ENCODE results near the gene LRRIQ3. TPM values are rescaled to one million over a fixed set of nuclear protein-coding genes. Genes with fewer than 3 reads are reported as not detected.
A peak's percentile ranks its signal among the peaks of the same experiment; 100 is the strongest.

LRRIQ3 gene
- total RNA-seq, 1 donor, result 0.72 TPM

GRCh38 chr1:74222701-74223100 is 24.7 kb upstream of the LRRIQ3 start:
- Histone ChIP-seq H3K27ac (ENCODE audit: low read depth, low read length) (no peak overlapping the region), H3K79me2 (ENCODE audit: insufficient read depth, low read length) (no peaks in the 10 kb centered on the region), H2AFZ (ENCODE audit: low read length) (no peak overlapping the region), H4K20me1 (ENCODE audit: insufficient read depth, low read length) (no peaks in the 10 kb centered on the region), H3K4me2 (ENCODE audit: insufficient read depth, low read length) (no peak overlapping the region), H3K4me1 (ENCODE audit: insufficient read depth, low read length) (no peaks in the 10 kb centered on the region), H3K9me3 (ENCODE audit: low read depth, low read length) (no peaks in the 10 kb centered on the region), H3K4me3 (ENCODE audit: insufficient read depth, low read length) (no peak overlapping the region), H3K27me3 (ENCODE audit: insufficient read depth, low read length) (no peaks in the 10 kb centered on the region), H3K36me3 (ENCODE audit: insufficient read depth, low read length) (no peaks in the 10 kb centered on the region)
- DNase-seq (ENCODE audit: insufficient read length, low spot score, missing footprints), result no peak
- TF ChIP-seq, protein P1, sequence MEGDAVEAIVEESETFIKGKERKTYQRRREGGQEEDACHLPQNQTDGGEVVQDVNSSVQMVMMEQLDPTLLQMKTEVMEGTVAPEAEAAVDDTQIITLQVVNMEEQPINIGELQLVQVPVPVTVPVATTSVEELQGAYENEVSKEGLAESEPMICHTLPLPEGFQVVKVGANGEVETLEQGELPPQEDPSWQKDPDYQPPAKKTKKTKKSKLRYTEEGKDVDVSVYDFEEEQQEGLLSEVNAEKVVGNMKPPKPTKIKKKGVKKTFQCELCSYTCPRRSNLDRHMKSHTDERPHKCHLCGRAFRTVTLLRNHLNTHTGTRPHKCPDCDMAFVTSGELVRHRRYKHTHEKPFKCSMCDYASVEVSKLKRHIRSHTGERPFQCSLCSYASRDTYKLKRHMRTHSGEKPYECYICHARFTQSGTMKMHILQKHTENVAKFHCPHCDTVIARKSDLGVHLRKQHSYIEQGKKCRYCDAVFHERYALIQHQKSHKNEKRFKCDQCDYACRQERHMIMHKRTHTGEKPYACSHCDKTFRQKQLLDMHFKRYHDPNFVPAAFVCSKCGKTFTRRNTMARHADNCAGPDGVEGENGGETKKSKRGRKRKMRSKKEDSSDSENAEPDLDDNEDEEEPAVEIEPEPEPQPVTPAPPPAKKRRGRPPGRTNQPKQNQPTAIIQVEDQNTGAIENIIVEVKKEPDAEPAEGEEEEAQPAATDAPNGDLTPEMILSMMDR (IDR thresholded peaks at IDR 0.05; ENCODE audit: extremely low read depth, low read depth, low read length), result no peak

DNA sequence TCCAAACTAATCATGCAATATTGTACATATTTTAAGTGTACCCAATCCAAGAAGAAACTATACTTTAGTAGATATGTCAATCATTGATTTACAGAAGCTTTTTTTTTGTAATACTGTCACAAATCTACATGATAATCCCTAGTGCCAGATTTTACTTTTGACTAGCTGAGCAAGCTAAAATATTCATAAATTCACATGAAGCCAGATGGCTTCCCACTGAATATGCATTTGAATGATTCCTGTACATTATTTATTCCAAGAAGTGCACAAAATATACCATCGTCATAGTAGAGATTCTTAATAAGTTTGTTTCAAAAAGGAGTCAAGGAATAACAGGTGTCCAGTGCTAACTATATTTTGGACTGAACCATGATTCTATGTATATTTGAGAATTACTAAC is 17.3 kb upstream of the LRRIQ3 start:
- H3K4me2 ChIP-seq (ENCODE audit: insufficient read depth, low read length), result no peak overlapping the region
- no peaks in the 10 kb centered on the region for H3K9me3 ChIP-seq (ENCODE audit: low read depth, low read length)
- no peaks in the 10 kb centered on the region for H4K20me1 ChIP-seq (ENCODE audit: insufficient read depth, low read length)
- H3K79me2 ChIP-seq (ENCODE audit: insufficient read depth, low read length), result no peaks in the 10 kb centered on the region
- no peak overlapping the region for H2AFZ ChIP-seq (ENCODE audit: low read length)
- TF ChIP-seq, protein P1 (IDR thresholded peaks at IDR 0.05; ENCODE audit: extremely low read depth, low read depth, low read length), result no peak
- no peak overlapping the region for H3K27ac ChIP-seq (ENCODE audit: low read depth, low read length)
- DNase-seq (ENCODE audit: insufficient read length, low spot score, missing footprints), result no peak
- H3K4me3 ChIP-seq (ENCODE audit: insufficient read depth, low read length), result no peak overlapping the region
- H3K27me3 ChIP-seq (ENCODE audit: insufficient read depth, low read length), result no peaks in the 10 kb centered on the region
- no peaks in the 10 kb centered on the region for H3K4me1 ChIP-seq (ENCODE audit: insufficient read depth, low read length)
- H3K36me3 ChIP-seq (ENCODE audit: insufficient read depth, low read length), result no peaks in the 10 kb centered on the region

DNA sequence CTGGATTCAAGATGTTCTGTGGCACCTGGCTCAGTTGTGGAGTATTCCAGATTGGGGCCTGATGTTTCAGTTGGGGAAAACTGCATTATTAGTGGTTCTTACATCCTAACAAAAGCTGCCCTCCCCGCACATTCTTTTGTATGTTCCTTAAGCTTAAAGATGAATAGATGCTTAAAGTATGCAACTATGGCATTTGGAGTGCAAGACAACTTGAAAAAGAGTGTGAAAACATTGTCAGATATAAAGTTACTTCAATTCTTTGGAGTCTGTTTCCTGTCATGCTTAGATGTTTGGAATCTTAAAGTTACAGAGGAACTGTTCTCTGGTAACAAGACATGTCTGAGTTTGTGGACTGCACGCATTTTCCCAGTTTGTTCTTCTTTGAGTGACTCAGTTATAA is 7.3 kb upstream of the LRRIQ3 start:
- H3K27me3 ChIP-seq (ENCODE audit: insufficient read depth, low read length), result no peaks in the 10 kb centered on the region
- no peak overlapping the region for H2AFZ ChIP-seq (ENCODE audit: low read length)
- no peak overlapping the region for H3K27ac ChIP-seq (ENCODE audit: low read depth, low read length)
- H3K4me2 ChIP-seq (ENCODE audit: insufficient read depth, low read length), result no peak overlapping the region
- no peaks in the 10 kb centered on the region for H3K9me3 ChIP-seq (ENCODE audit: low read depth, low read length)
- H3K4me1 ChIP-seq (ENCODE audit: insufficient read depth, low read length), result no peaks in the 10 kb centered on the region
- H4K20me1 ChIP-seq (ENCODE audit: insufficient read depth, low read length), result no peaks in the 10 kb centered on the region
- DNase-seq (ENCODE audit: insufficient read length, low spot score, missing footprints), result no peak
- no peak overlapping the region for H3K4me3 ChIP-seq (ENCODE audit: insufficient read depth, low read length)
- TF ChIP-seq, protein P1 (IDR thresholded peaks at IDR 0.05; ENCODE audit: extremely low read depth, low read depth, low read length), result no peak
- H3K79me2 ChIP-seq (ENCODE audit: insufficient read depth, low read length), result no peaks in the 10 kb centered on the region
- no peaks in the 10 kb centered on the region for H3K36me3 ChIP-seq (ENCODE audit: insufficient read depth, low read length)

GRCh38 chr1:74199504-74199903 is 1.5 kb upstream of the LRRIQ3 start:
- DNase-seq (ENCODE audit: insufficient read length, low spot score, missing footprints), result no peak
- TF ChIP-seq, protein P1 (IDR thresholded peaks at IDR 0.05; ENCODE audit: extremely low read depth, low read depth, low read length), result no peak
- Histone ChIP-seq H3K27me3 (ENCODE audit: insufficient read depth, low read length) (no peaks in the 10 kb centered on the region), H4K20me1 (ENCODE audit: insufficient read depth, low read length) (no peaks in the 10 kb centered on the region), H3K27ac (ENCODE audit: low read depth, low read length) (no peak overlapping the region), H3K36me3 (ENCODE audit: insufficient read depth, low read length) (no peaks in the 10 kb centered on the region), H3K9me3 (ENCODE audit: low read depth, low read length) (no peaks in the 10 kb centered on the region), H3K4me1 (ENCODE audit: insufficient read depth, low read length) (peaks cover 5% of the 10 kb centered on the region), H3K4me2 (ENCODE audit: insufficient read depth, low read length) (peak overlapping the region; percentile 82), H3K79me2 (ENCODE audit: insufficient read depth, low read length) (peaks cover 9% of the 10 kb centered on the region), H3K4me3 (ENCODE audit: insufficient read depth, low read length) (no peak overlapping the region), H2AFZ (ENCODE audit: low read length) (no peak overlapping the region)
